Lower lobe of right lung (tissue), 2 donors: Measurements from ENCODE around the gene TMEM72. TPM values are rescaled to one million over a fixed set of nuclear protein-coding genes. Genes with fewer than 3 reads are reported as not detected.
A peak's percentile ranks its signal among the peaks of the same experiment; 100 is the strongest.

Experiments used
- ATAC-seq, 2 donors: fragments of 200-7000 bp; cut with Tn5 transposase; one replicate each; pipeline ENCODE4 v1.9.1; 2020 to 2022; ENCODE audit warnings: mild to moderate bottlenecking in 2 of 2, moderate library complexity in 2 of 2
- DNase-seq: peaks from one replicate; pipeline ENCODE4 v3.0.0-alpha.2; 2020
- H3K27ac ChIP-seq: fragments of 200-600 bp; one replicate; pipeline ENCODE4 v1.8.0; 2022
- H3K27me3 ChIP-seq: fragments of 200-600 bp; one replicate; pipeline ENCODE4 v1.8.0; 2022; ENCODE audit warnings: low read depth
- H3K36me3 ChIP-seq: fragments of 200-600 bp; one replicate; pipeline ENCODE4 v1.8.0; 2022; ENCODE audit warnings: mild to moderate bottlenecking
- H3K4me1 ChIP-seq: fragments of 200-600 bp; one replicate; pipeline ENCODE4 v1.8.0; 2022
- H3K4me3 ChIP-seq: fragments of 200-600 bp; one replicate; pipeline ENCODE4 v1.8.0; 2022; ENCODE audit warnings: mild to moderate bottlenecking
- H3K9me3 ChIP-seq: fragments of 200-600 bp; one replicate; pipeline ENCODE4 v1.8.0; 2022
- CTCF ChIP-seq: fragments of 200-600 bp; IDR thresholded peaks from one replicate; pipeline ENCODE4 v1.8.0; 2022; ENCODE audit warnings: antibody characterized with exemption, mild to moderate bottlenecking
- intact Hi-C: fragments of 100-400 bp; cut with DNase I; formaldehyde crosslinking; loops from one replicate; pipeline ENCODE4 v1.11.0; 2022
- total RNA-seq: library from RNA; stranded (reverse); fragmentation: NEBNext Ultra II Directional; extraction: Animal tissue kit (Norgen Biotek cat#: 25700); gene quantifications from one replicate; pipeline ENCODE4 v1.2.1, GENCODE V29; 2021
- donor health status: DM: no; HTN: yes; CAD: no; lungs with severe emphysema.

TMEM72 gene
- total RNA-seq, 1 donor from 2014 or later = not detected

- H3K4me1 ChIP-seq = peaks cover 90% of the 10 kb centered on the region
- H3K36me3 ChIP-seq = peaks cover 34% of the 10 kb centered on the region
- no peak for ATAC-seq
Observed at GRCh38 chr10:44976352-44977198, 65.4 kb downstream of the TMEM72 start.

GRCh38 chr10:44977287-44978212 lies 66.4 kb downstream of the TMEM72 start:
- DNase-seq (no peak), ATAC-seq (no peak)
- no peaks in the 10 kb centered on the region for H3K9me3 ChIP-seq
- peaks cover 93% of the 10 kb centered on the region for H3K4me1 ChIP-seq
- TF ChIP-seq CTCF = no peak
- no peaks in the 10 kb centered on the region for H3K27me3 ChIP-seq
- intact Hi-C loops = no loop called here
- peaks cover 25% of the 10 kb centered on the region for H3K36me3 ChIP-seq
- peak overlapping the region; percentile 90 for H3K27ac ChIP-seq
- H3K4me3 ChIP-seq = peak overlapping the region; percentile 72

More at GRCh38 chr10:44976352-44977198, 65.4 kb downstream of the TMEM72 start:
- no peak for TF ChIP-seq CTCF
- no peaks in the 10 kb centered on the region for H3K9me3 ChIP-seq
- DNase-seq = no peak
- H3K27ac ChIP-seq = peak overlapping the region; percentile 90
- H3K4me3 ChIP-seq = peak overlapping the region; percentile 72
- intact Hi-C loops = no loop called here
- H3K27me3 ChIP-seq = no peaks in the 10 kb centered on the region

- Histone ChIP-seq H3K9me3 (no peaks in the 10 kb centered on the region), H3K27me3 (no peaks in the 10 kb centered on the region), H3K4me3 (peak overlapping the region; percentile 72), H3K36me3 (peaks cover 18% of the 10 kb centered on the region), H3K4me1 (peaks cover 93% of the 10 kb centered on the region), H3K27ac (peak overlapping the region; percentile 90)
- intact Hi-C loops = no loop called here
- ATAC-seq (no peak), DNase-seq (no peak)
- TF ChIP-seq CTCF = no peak
Observed at GRCh38 chr10:44978213-44978569, 67.1 kb downstream of the TMEM72 start.

GRCh38 chr10:44978570-44979280 lies 67.6 kb downstream of the TMEM72 start, which contains the start of gene DEPP1:
TSS of gene DEPP1 (minus strand) at chr10:44978809. CDS start at chr10:44978030, 779 bp downstream.
- ATAC-seq (peak; percentile 79 to 81), DNase-seq (peak; percentile 95)
- intact Hi-C loops = no loop called here
- Histone ChIP-seq H3K36me3 (peaks cover 18% of the 10 kb centered on the region), H3K27ac (peak within 1 kb of the TSS; percentile 90), H3K27me3 (no peaks in the 10 kb centered on the region), H3K4me1 (peaks cover 93% of the 10 kb centered on the region), H3K9me3 (no peaks in the 10 kb centered on the region), H3K4me3 (peak within 1 kb of the TSS; percentile 72)
- TF ChIP-seq CTCF = peak; percentile 25
